ENCODE measurements around the gene ADGRV1. TPM values are rescaled to one million over a fixed set of nuclear protein-coding genes. Genes with fewer than 3 reads are reported as not detected.

ADGRV1 gene
- polyA plus RNA-seq, 3 donors, result 0.18 to 0.33 TPM; not detected in 1

DNA sequence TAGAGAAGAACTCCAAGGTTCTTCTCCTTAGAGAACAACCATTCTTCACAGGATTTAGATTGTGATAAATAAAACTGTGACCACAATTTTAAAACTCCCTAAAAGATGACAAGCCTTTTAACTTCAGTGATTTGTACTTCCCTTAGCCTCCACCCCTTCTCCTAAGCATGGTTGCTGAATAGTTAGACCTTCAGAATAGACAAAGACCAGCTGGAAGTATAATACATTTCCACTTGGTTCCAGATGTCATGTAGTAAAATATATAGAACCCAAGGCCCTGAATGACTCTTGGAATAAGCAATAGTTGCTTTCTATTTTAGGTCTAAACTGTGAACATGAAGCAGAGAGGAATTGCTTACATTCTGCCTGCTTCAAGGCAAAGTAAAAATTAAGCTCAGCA is 615.8 kb downstream of the ADGRV1 start:
- H3K36me3 ChIP-seq (replicated peaks in 1 of 2; ENCODE audit: control insufficient read depth in 1 of 2, insufficient read depth in 2 of 2, low read length in 2 of 2), result no peaks in the 10 kb centered on the region
- no peak overlapping the region for H3K27ac ChIP-seq (ENCODE audit: low read depth in 1 of 2, low read length in 2 of 2)
- H3K27ac Mint-ChIP-seq, result no peak overlapping the region
- H3K36me3 Mint-ChIP-seq, result peaks cover 0 to 1% of the 10 kb centered on the region in 2 donors
- H3K79me2 ChIP-seq (ENCODE audit: insufficient read depth, low read length), result no peaks in the 10 kb centered on the region
- no peaks in the 10 kb centered on the region for H3K9me3 ChIP-seq (replicated peaks in 1 of 2; ENCODE audit: control insufficient read depth in 1 of 2, insufficient read depth in 1 of 2, low read length in 2 of 2)
- no peak overlapping the region for H3K4me3 Mint-ChIP-seq
- no peaks in the 10 kb centered on the region for H4K20me1 ChIP-seq (ENCODE audit: insufficient read depth, low read length)
- H2AFZ ChIP-seq (ENCODE audit: insufficient read depth, low read depth, low read length, poor library complexity, severe bottlenecking), result no peak overlapping the region
- H3K9me3 Mint-ChIP-seq, result peaks cover 0 to under 1% (median 0%) of the 10 kb centered on the region in 7 donors
- no peak overlapping the region for H3K9ac ChIP-seq (ENCODE audit: insufficient read depth, low read length, poor library complexity, severe bottlenecking)
- DNase-seq, result no peak
- intact Hi-C loops (cut with micrococcal nuclease), result no loop called here
- no peak overlapping the region for H3K4me3 ChIP-seq (replicated peaks in 1 of 3; ENCODE audit: low read depth in 2 of 3, low read length in 3 of 3)
- peaks cover 20 to 36% of the 10 kb centered on the region in 2 donors for H3K4me1 ChIP-seq (ENCODE audit: control insufficient read depth in 1 of 2, insufficient read depth in 2 of 2, low read length in 2 of 2)
- no peaks in the 10 kb centered on the region for H3K27me3 ChIP-seq (ENCODE audit: control insufficient read depth in 2 of 2, insufficient read depth in 2 of 2, low read length in 2 of 2)
- no peak overlapping the region for H3K4me2 ChIP-seq (replicated peaks; ENCODE audit: extremely low read depth, low read length, poor library complexity, severe bottlenecking)
- H3K27me3 Mint-ChIP-seq (ENCODE audit: low read depth in 3 of 3), result peaks cover 0 to 4% (median 0%) of the 10 kb centered on the region in 3 donors
- TF ChIP-seq, protein P1, sequence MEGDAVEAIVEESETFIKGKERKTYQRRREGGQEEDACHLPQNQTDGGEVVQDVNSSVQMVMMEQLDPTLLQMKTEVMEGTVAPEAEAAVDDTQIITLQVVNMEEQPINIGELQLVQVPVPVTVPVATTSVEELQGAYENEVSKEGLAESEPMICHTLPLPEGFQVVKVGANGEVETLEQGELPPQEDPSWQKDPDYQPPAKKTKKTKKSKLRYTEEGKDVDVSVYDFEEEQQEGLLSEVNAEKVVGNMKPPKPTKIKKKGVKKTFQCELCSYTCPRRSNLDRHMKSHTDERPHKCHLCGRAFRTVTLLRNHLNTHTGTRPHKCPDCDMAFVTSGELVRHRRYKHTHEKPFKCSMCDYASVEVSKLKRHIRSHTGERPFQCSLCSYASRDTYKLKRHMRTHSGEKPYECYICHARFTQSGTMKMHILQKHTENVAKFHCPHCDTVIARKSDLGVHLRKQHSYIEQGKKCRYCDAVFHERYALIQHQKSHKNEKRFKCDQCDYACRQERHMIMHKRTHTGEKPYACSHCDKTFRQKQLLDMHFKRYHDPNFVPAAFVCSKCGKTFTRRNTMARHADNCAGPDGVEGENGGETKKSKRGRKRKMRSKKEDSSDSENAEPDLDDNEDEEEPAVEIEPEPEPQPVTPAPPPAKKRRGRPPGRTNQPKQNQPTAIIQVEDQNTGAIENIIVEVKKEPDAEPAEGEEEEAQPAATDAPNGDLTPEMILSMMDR (IDR thresholded peaks at IDR 0.05), result no peak
- peaks cover 32% of the 10 kb centered on the region for H3K4me1 Mint-ChIP-seq

DNA sequence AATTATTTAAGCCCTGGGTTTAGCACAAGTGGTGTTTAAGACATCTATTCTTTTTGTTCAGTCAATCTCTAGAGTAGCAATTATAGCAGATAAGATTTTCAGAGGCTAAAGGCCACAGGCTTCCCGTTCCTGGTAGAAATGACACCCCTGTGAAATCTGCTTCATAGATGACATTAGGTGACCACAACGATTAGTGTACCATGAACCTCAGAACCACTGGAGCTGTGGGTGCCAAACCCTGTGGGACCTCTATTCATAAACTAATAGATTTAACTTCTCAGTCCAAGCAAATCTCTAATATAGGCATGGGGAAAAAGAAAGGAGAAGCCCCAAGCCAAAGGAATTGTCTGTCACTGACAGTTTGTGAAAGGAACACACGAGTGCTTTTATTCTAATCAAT is 617.1 kb downstream of the ADGRV1 start:
- no peak overlapping the region for H3K4me3 ChIP-seq (replicated peaks in 1 of 3; ENCODE audit: low read depth in 2 of 3, low read length in 3 of 3)
- no peak overlapping the region for H3K4me2 ChIP-seq (replicated peaks; ENCODE audit: extremely low read depth, low read length, poor library complexity, severe bottlenecking)
- Mint-ChIP-seq H3K4me3 (no peak overlapping the region), H3K4me1 (peaks cover 22% of the 10 kb centered on the region), H3K36me3 (peaks cover 0 to 1% of the 10 kb centered on the region in 2 donors), H3K9me3 (peaks cover 0 to 5% (median 2%) of the 10 kb centered on the region in 7 donors), H3K27ac (no peak overlapping the region), H3K27me3 (ENCODE audit: low read depth in 3 of 3) (peaks cover 0 to 4% (median 0%) of the 10 kb centered on the region in 3 donors)
- H2AFZ ChIP-seq (ENCODE audit: insufficient read depth, low read depth, low read length, poor library complexity, severe bottlenecking), result no peak overlapping the region
- no peaks in the 10 kb centered on the region for H3K79me2 ChIP-seq (ENCODE audit: insufficient read depth, low read length)
- H4K20me1 ChIP-seq (ENCODE audit: insufficient read depth, low read length), result no peaks in the 10 kb centered on the region
- peaks cover 13 to 24% of the 10 kb centered on the region in 2 donors for H3K4me1 ChIP-seq (ENCODE audit: control insufficient read depth in 1 of 2, insufficient read depth in 2 of 2, low read length in 2 of 2)
- intact Hi-C loops (cut with micrococcal nuclease), result no loop called here
- H3K27me3 ChIP-seq (ENCODE audit: control insufficient read depth in 2 of 2, insufficient read depth in 2 of 2, low read length in 2 of 2), result no peaks in the 10 kb centered on the region
- WGBS (ENCODE audit: insufficient coverage), result 67% methylated on average over 1 of the region's 3 CpGs
- no peaks in the 10 kb centered on the region for H3K9me3 ChIP-seq (replicated peaks in 1 of 2; ENCODE audit: control insufficient read depth in 1 of 2, insufficient read depth in 1 of 2, low read length in 2 of 2)
- TF ChIP-seq, protein P1 (IDR thresholded peaks at IDR 0.05), result no peak
- DNase-seq, result no peak
- H3K36me3 ChIP-seq (replicated peaks in 1 of 2; ENCODE audit: control insufficient read depth in 1 of 2, insufficient read depth in 2 of 2, low read length in 2 of 2), result no peaks in the 10 kb centered on the region
- H3K27ac ChIP-seq (ENCODE audit: low read depth in 1 of 2, low read length in 2 of 2), result no peak overlapping the region
- no peak overlapping the region for H3K9ac ChIP-seq (ENCODE audit: insufficient read depth, low read length, poor library complexity, severe bottlenecking)

Measured in CD14-positive monocyte (primary cell).